ENCODE measurements around the gene CLIP4. TPM values are rescaled to one million over a fixed set of nuclear protein-coding genes. Genes with fewer than 3 reads are reported as not detected.

The CLIP4 gene
- polyA plus RNA-seq, 1 of the 3 experiments (the other 2 are of a cell fraction): 12.7 TPM

- H3K27me3 ChIP-seq (ENCODE audit: insufficient read depth): no peaks in the 10 kb centered on the region
- H3K9me2 ChIP-seq: no peaks in the 10 kb centered on the region
- H3K79me2 ChIP-seq (ENCODE audit: insufficient read depth): peaks cover 10% of the 10 kb centered on the region
- no peak overlapping the region for H3K27ac ChIP-seq (ENCODE audit: low read depth in 2 of 2, low read length in 1 of 2)
- H3K9ac ChIP-seq: no peak overlapping the region
- no peak overlapping the region for H3K4me2 ChIP-seq
- H3K4me3 ChIP-seq (ENCODE audit: low read depth in 2 of 2, low read length in 1 of 2): no peak overlapping the region
- DNase-seq: no peak
- ChIA-PET POLR2A (no interaction called here), CTCF (no interaction called here)
- H3K9me3 ChIP-seq: no peaks in the 10 kb centered on the region
- H2AFZ ChIP-seq (ENCODE audit: low read depth): no peak overlapping the region
- no peaks in the 10 kb centered on the region for H4K20me1 ChIP-seq (ENCODE audit: insufficient read depth)
- H3F3A ChIP-seq (replicated peaks; ENCODE audit: insufficient read depth): peaks cover 5% of the 10 kb centered on the region
- H3K36me3 ChIP-seq (replicated peaks in 1 of 2; ENCODE audit: control insufficient read depth in 1 of 2, insufficient read depth in 2 of 2, low read length in 1 of 2): no peaks in the 10 kb centered on the region
- TF ChIP-seq RFX5 (IDR thresholded peaks at IDR 0.05; ENCODE audit: low read length) (no peak), POLR2AphosphoS5 (IDR thresholded peaks at IDR 0.05; ENCODE audit: low read depth, low read length) (no peak), GABPA (IDR thresholded peaks at IDR 0.05; ENCODE audit: low read depth) (no peak), TAF1 (IDR thresholded peaks at IDR 0.05; ENCODE audit: borderline replicate concordance, low read depth, low read length) (no peak), FOSL2 (IDR thresholded peaks at IDR 0.05; ENCODE audit: borderline replicate concordance, low read depth) (no peak), GATA2 (CRISPR knock-in tag; IDR thresholded peaks at IDR 0.05) (no peak), EP300 (IDR thresholded peaks at IDR 0.05; ENCODE audit: borderline replicate concordance in 1 of 2, low read depth in 1 of 2, low read length in 1 of 2) (no peak), USF1 (IDR thresholded peaks at IDR 0.05; ENCODE audit: borderline replicate concordance, low read depth) (no peak), MXI1 (IDR thresholded peaks at IDR 0.05; ENCODE audit: low read depth, low read length) (no peak)
- peaks cover 6 to 32% of the 10 kb centered on the region in 2 experiments; a peak in 3 of 4 replicates for H3K4me1 ChIP-seq (ENCODE audit: control insufficient read depth in 1 of 2, insufficient read depth in 2 of 2, low read depth in 1 of 2, low read length in 1 of 2)
Measured at GRCh38 chr2:29112379-29112778, 2.8 kb upstream of the CLIP4 start.

GRCh38 chr2:29113027-29113686 lies 2.1 kb upstream of the CLIP4 start:
- Histone ChIP-seq H3K9ac (no peak overlapping the region), H4K20me1 (ENCODE audit: insufficient read depth) (no peaks in the 10 kb centered on the region), H3K4me2 (no peak overlapping the region), H3K27me3 (ENCODE audit: insufficient read depth) (no peaks in the 10 kb centered on the region), H3K79me2 (ENCODE audit: insufficient read depth) (peaks cover 15% of the 10 kb centered on the region), H3F3A (replicated peaks; ENCODE audit: insufficient read depth) (peaks cover 13% of the 10 kb centered on the region), H2AFZ (ENCODE audit: low read depth) (no peak overlapping the region), H3K4me3 (ENCODE audit: low read depth in 2 of 2, low read length in 1 of 2) (no peak overlapping the region), H3K9me2 (no peaks in the 10 kb centered on the region), H3K27ac (ENCODE audit: low read depth in 2 of 2, low read length in 1 of 2) (no peak overlapping the region; a peak in 1 of 4 replicates), H3K4me1 (ENCODE audit: control insufficient read depth in 1 of 2, insufficient read depth in 2 of 2, low read depth in 1 of 2, low read length in 1 of 2) (peaks cover 12 to 36% of the 10 kb centered on the region in 2 experiments; a peak in 3 of 4 replicates), H3K9me3 (no peaks in the 10 kb centered on the region), H3K36me3 (replicated peaks in 1 of 2; ENCODE audit: control insufficient read depth in 1 of 2, insufficient read depth in 2 of 2, low read length in 1 of 2) (no peaks in the 10 kb centered on the region)
- TF ChIP-seq GABPA (IDR thresholded peaks at IDR 0.05; ENCODE audit: low read depth): no peak
- TF ChIP-seq MAX (IDR thresholded peaks at IDR 0.05; ENCODE audit: low read depth): no peak
- TF ChIP-seq RFX5 (IDR thresholded peaks at IDR 0.05; ENCODE audit: low read length): no peak
- no peak for TF ChIP-seq ELF1 (IDR thresholded peaks at IDR 0.05)
- POLR2A ChIA-PET: interaction anchor here (1.2 kb wide), 1 partner anchor 803 kb away, joined by 4 read pairs; no protein-coding TSS in a partner anchor
- CTCF ChIA-PET: interaction anchor here (0.9 to 2.0 kb wide), 4 partner anchors 8 to 811 kb away, joined by 3 to 9 read pairs (median 5); no protein-coding TSS in a partner anchor
- WGBS (ENCODE audit: low lambda C conversion rate): 92% methylated on average over 5 of the region's 5 CpGs
- no peak for DNase-seq

Measured in SK-N-SH (cell line).